ENCODE data around the gene TRDN.

The TRDN gene

DNA sequence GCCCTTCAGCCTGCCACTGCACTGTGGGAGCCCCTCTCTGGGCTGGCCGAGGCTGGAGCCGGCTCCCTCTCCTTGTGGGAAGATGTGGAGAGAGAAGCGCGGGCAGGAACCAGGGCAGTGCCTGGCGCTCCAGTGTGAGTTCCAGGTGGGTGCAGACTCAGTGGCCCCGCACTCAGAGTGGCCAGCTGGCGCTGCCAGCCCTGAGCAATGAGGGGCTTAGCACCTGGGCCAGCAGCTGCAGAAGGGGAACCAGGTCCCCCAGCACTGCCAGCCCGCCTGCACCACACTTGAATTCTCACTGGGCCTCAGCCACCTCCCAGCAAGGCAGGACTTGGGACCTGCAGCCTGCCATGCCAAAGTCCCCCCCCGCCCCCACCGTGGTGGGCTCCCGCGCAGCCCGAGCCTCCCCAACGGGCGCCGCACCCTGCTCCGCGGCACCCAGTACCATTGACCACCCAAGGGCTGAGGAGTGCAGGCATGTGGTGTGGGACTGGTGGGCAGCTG is 434.8 kb downstream of the TRDN start:
- Mint-ChIP-seq H3K4me3 (no peak overlapping the region), H3K27me3 (no peaks in the 10 kb centered on the region), H3K9me3 (peaks cover 7% of the 10 kb centered on the region), H3K36me3 (no peaks in the 10 kb centered on the region), H3K4me1 (no peaks in the 10 kb centered on the region), H3K27ac (no peak overlapping the region)

DNA sequence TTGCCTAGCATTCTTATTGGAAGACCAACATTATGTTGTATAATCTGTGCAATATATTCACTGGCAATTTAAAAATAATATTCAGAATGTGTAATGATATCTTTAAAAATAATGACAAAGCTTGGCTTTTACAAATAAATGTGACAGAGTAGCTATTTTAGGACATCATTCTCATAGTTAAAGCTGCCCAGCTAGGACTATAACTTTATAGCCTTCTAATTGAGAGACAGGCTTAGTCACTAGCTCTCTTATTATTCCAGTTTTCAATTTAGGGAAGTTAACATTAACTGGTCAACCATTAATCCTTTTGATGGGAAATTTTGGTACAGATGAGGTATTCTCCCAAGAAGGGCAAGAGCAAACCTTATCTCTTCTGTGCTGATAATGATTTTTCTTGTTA is 443.5 kb downstream of the TRDN start:
- no peaks in the 10 kb centered on the region for H3K27me3 Mint-ChIP-seq
- no peak overlapping the region for H3K27ac Mint-ChIP-seq
- no peak overlapping the region for H3K4me3 Mint-ChIP-seq
- no peaks in the 10 kb centered on the region for H3K4me1 Mint-ChIP-seq
- no peaks in the 10 kb centered on the region for H3K9me3 Mint-ChIP-seq
- H3K36me3 Mint-ChIP-seq = no peaks in the 10 kb centered on the region

DNA sequence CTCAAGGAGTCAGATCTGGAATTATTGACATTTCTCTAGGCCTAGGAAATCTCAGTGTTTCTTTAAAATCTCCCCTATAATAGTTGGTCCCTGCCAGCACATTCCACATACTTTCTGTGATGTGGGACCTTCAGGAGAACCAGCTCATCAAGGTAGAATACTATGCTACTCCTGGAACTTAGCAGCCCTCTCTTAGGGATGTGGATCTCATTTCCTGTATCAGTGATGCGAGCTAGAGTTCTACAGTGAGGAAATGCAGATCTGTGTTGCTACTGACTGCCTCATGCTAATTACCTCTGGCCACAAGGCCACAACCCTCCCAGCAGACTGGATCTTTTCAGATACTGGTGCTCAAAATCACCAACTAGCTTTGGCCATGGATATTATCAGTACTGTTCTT is 446.9 kb downstream of the TRDN start:
- Mint-ChIP-seq H3K27ac (no peak overlapping the region), H3K36me3 (no peaks in the 10 kb centered on the region), H3K4me1 (no peaks in the 10 kb centered on the region), H3K4me3 (no peak overlapping the region), H3K9me3 (peaks cover 12% of the 10 kb centered on the region), H3K27me3 (no peaks in the 10 kb centered on the region)

DNA sequence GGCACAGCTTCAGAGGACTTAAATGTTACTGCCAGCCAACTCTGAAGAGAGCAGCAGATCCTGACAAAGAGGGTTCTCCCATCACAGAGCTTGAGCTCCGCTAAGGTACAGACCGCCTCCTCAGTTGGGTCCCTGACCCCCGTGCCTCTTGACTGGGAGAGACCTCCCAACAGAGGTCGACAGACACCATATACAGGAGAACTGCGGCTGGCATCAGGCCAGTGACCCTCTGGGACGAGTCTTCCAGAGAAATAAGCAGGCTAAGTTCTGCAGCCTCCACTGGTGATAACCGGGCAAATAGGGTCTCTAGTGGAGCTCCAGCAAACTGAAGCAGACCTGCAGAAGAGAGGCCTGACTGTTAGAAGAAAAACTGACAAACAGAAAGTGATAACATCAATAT is 453.8 kb downstream of the TRDN start:
- no peaks in the 10 kb centered on the region for H3K36me3 Mint-ChIP-seq
- no peaks in the 10 kb centered on the region for H3K4me1 Mint-ChIP-seq
- H3K4me3 Mint-ChIP-seq = no peak overlapping the region
- no peak overlapping the region for H3K27ac Mint-ChIP-seq
- peaks cover 20% of the 10 kb centered on the region for H3K9me3 Mint-ChIP-seq
- H3K27me3 Mint-ChIP-seq = no peaks in the 10 kb centered on the region

DNA sequence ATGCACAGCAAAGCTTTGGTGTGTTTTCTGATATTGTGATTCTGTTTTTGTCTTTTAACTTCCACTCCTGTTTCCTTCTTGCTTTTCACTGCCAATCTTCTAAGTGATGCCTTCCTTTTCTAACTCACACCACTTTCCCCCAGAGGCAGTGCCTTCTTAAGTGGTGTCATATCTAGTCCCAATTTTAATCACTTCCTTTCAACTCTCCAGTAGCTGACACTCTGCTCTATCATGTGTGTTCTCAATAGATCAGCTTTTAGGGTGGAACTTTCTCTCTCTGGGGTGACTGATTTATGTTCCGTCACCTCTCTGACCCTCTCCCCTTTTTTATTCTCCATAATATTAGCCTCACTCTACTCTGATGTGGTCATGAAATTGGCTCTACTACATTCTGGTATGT is 460.0 kb downstream of the TRDN start:
- H3K4me1 Mint-ChIP-seq = no peaks in the 10 kb centered on the region
- H3K9me3 Mint-ChIP-seq = peaks cover 9% of the 10 kb centered on the region
- no peaks in the 10 kb centered on the region for H3K36me3 Mint-ChIP-seq
- no peaks in the 10 kb centered on the region for H3K27me3 Mint-ChIP-seq
- no peak overlapping the region for H3K27ac Mint-ChIP-seq
- no peak overlapping the region for H3K4me3 Mint-ChIP-seq

DNA sequence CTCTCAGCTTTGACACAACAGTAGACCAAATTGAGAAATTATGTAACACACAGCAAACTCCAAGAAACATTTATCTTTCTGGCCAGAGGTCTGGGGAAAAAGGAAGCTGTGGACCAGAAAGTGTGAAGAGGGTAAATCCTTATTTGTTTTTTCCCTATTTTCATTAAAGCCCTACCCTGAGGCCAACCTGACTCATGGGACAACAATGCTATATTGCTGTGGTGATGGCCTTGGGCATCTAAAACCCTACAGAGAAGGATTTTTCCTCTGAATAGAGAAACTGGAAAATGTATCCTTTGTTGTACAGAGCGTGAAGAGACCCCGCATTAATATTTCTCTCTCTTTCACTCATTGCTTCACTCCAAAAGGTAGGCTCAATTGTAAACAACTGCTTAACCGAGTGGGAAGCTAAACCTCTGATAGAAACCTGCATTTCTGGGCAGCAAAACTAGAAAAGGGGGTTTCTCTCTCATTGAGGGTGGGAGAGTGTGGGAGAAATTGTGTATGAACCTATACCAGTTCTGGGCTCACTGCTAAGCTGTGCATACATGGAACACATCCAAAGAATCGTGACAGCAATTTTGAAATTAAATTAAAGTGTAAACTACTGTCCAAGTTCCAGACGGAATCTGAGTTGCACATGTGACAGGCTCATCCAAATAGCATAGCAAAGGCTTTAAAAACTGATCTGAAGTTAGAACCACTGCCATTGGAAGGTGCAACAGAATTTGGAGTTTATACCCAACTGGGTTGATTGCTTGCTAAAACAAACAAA is 465.2 kb downstream of the TRDN start:
- H3K4me1 Mint-ChIP-seq = no peaks in the 10 kb centered on the region
- no peak overlapping the region for H3K4me3 Mint-ChIP-seq
- no peaks in the 10 kb centered on the region for H3K27me3 Mint-ChIP-seq
- no peaks in the 10 kb centered on the region for H3K36me3 Mint-ChIP-seq
- H3K27ac Mint-ChIP-seq = no peak overlapping the region
- H3K9me3 Mint-ChIP-seq = peaks cover 5% of the 10 kb centered on the region

DNA sequence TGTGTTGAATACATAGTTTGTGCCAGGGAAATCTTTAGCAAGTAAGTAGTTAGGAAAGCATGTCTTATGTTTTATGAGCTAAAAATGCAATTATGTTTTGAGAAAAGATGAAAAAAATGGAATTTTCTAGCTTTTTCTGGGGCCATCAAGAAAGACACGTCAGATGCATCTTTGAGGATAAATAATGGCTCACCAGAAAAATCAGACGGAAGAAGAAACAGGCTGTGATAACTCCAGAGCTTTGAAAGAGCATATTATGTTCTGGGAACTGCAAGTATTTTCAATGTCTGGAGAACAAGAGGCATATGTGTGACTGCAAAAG is 467.0 kb downstream of the TRDN start:
- Mint-ChIP-seq H3K4me1 (no peaks in the 10 kb centered on the region), H3K27ac (no peak overlapping the region), H3K27me3 (no peaks in the 10 kb centered on the region), H3K36me3 (no peaks in the 10 kb centered on the region), H3K9me3 (peaks cover 10% of the 10 kb centered on the region), H3K4me3 (no peak overlapping the region)

DNA sequence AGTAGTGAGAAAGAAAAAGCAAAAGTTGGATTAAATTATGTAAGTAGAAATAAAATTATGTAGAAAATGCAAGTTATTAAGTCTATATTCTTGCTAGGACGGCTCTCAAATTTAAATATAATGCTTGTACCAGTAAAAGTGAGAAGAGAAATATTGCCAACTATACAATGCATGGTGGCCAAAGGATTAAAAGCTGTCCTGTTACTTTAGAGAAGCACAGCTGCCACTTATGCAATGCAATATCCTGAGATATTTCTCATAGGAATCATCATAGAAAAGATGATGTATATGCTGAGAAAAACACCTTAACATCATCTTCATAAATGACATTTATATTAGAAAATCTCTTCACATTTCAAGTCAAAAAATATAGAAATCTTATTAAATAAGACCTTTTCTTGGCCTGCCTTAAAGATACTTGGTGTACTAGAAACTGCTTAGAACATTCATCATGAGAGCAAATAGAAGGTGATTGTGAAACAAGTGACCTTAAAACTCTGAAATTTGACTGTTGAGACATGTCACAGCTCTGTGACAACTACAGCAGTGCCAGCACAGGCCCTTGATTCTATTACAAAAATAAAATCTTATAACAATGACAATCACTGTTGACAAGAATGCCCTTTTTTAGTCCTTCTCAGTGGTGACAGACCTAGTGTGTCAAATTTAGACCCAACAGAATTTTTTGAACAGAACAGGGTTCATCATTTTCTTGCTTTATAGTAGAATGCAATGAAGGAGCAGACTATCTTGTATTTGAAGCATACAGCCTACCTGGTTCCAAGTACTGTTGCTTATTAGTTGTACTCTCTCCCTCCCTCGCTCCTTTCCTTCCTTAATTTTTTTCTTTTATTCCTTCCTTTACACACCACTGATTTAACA is 467.6 kb downstream of the TRDN start:
- no peak overlapping the region for H3K4me3 Mint-ChIP-seq
- H3K4me1 Mint-ChIP-seq = no peaks in the 10 kb centered on the region
- no peak overlapping the region for H3K27ac Mint-ChIP-seq
- H3K27me3 Mint-ChIP-seq = no peaks in the 10 kb centered on the region
- H3K36me3 Mint-ChIP-seq = no peaks in the 10 kb centered on the region
- H3K9me3 Mint-ChIP-seq = peaks cover 12% of the 10 kb centered on the region

DNA sequence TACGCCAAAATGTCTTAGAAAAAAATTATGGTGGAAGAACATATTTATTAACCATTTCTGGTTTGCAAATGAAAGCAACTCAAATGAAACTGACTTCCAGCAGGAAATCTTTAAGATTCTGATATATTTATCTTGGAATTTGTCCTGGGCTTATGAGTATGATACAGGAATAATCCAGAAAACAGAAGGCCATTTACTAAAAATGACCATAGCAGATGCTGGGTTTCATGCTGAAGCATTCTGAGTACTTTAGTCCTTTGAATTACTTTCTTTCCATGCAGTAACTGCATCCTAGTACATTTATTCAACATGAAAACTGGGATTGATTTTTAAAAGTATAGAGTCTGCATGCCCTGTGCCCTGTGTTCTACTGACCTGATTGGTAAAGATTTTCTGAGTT is 468.3 kb downstream of the TRDN start:
- Mint-ChIP-seq H3K4me3 (no peak overlapping the region), H3K36me3 (no peaks in the 10 kb centered on the region), H3K27ac (no peak overlapping the region), H3K9me3 (peaks cover 19% of the 10 kb centered on the region), H3K4me1 (no peaks in the 10 kb centered on the region), H3K27me3 (no peaks in the 10 kb centered on the region)
